Trophoblast cell (in vitro differentiated cells and primary cell): ENCODE measurements around the gene TTN.

Experiments
- DNase-seq, 2 donors: peaks; one replicate each; pipeline ENCODE4 v3.0.0-alpha.2; 2016
- H2AFZ ChIP-seq: 2 replicates; pipeline ENCODE4 v1.6.1; 2013; ENCODE audit warnings: low read length, moderate library complexity, mild to moderate bottlenecking; ENCODE audit not compliant: insufficient read depth, poor library complexity
- H2AK5ac ChIP-seq: 2 replicates; pipeline ENCODE4 v1.6.1; 2013; ENCODE audit warnings: mild to moderate bottlenecking, low read length
- H2BK120ac ChIP-seq: 2 replicates; pipeline ENCODE4 v1.6.1; 2013; ENCODE audit warnings: low read length, mild to moderate bottlenecking, moderate library complexity; ENCODE audit not compliant: insufficient read depth, poor library complexity
- H2BK12ac ChIP-seq: 2 replicates; pipeline ENCODE4 v1.6.1; 2013; ENCODE audit warnings: mild to moderate bottlenecking, low read length, moderate library complexity
- H2BK5ac ChIP-seq: 2 replicates; pipeline ENCODE4 v1.6.1; 2013; ENCODE audit warnings: low read length, low read depth, moderate library complexity, mild to moderate bottlenecking; ENCODE audit not compliant: poor library complexity
- H3K14ac ChIP-seq: 2 replicates; pipeline ENCODE4 v1.6.1; 2013; ENCODE audit warnings: mild to moderate bottlenecking, low read length
- H3K18ac ChIP-seq: 2 replicates; pipeline ENCODE4 v1.6.1; 2013; ENCODE audit warnings: mild to moderate bottlenecking, low read length
- H3K23ac ChIP-seq: 2 replicates; pipeline ENCODE4 v1.6.1; 2013; ENCODE audit warnings: low read length
- H3K27ac ChIP-seq: 2 replicates; pipeline ENCODE4 v1.5.1; 2013; ENCODE audit warnings: low read depth, mild to moderate bottlenecking, inconsistent platforms, low read length, moderate library complexity
- H3K27me3 ChIP-seq: 2 replicates; pipeline ENCODE4 v1.6.1; 2013; ENCODE audit warnings: inconsistent platforms, mild to moderate bottlenecking, low read length, moderate library complexity; ENCODE audit not compliant: insufficient read depth
- H3K36me3 ChIP-seq, 2 experiments: 1 replicate in 1 of 2; 2 replicates in 1 of 2; pipeline ENCODE4 v1.6.1; 2013; ENCODE audit warnings: low read length in 2 of 2, mild to moderate bottlenecking in 2 of 2, moderate library complexity in 1 of 2; ENCODE audit not compliant: insufficient read depth in 2 of 2, control insufficient read depth in 1 of 2
- H3K4ac ChIP-seq: 2 replicates; pipeline ENCODE4 v1.6.1; 2013; ENCODE audit warnings: low read depth, mild to moderate bottlenecking, low read length, moderate library complexity
- H3K4me1 ChIP-seq, 2 experiments: 1 replicate in 1 of 2; 2 replicates in 1 of 2; pipeline ENCODE4 v1.6.1; 2013; ENCODE audit warnings: low read length in 2 of 2, mild to moderate bottlenecking in 2 of 2, moderate library complexity in 1 of 2; ENCODE audit not compliant: insufficient read depth in 2 of 2, control insufficient read depth in 1 of 2
- H3K4me2 ChIP-seq: 2 replicates; pipeline ENCODE4 v1.6.1; 2013; ENCODE audit warnings: inconsistent platforms, mild to moderate bottlenecking, low read length, moderate library complexity
- H3K4me3 ChIP-seq: 2 replicates; pipeline ENCODE4 v1.5.1; 2013; ENCODE audit warnings: mild to moderate bottlenecking, low read depth, low read length, inconsistent platforms
- H3K79me1 ChIP-seq: one replicate; pipeline ENCODE4 v1.6.1; 2013; ENCODE audit warnings: low read length
- H3K79me2 ChIP-seq: 2 replicates; pipeline ENCODE4 v1.6.1; 2013; ENCODE audit warnings: low read length, mild to moderate bottlenecking; ENCODE audit not compliant: control insufficient read depth, insufficient read depth, poor library complexity
- H3K9ac ChIP-seq: 2 replicates; pipeline ENCODE4 v1.6.1; 2013; ENCODE audit warnings: mild to moderate bottlenecking, low read length
- H3K9me3 ChIP-seq: 2 replicates; pipeline ENCODE4 v1.6.1; 2013; ENCODE audit warnings: low read depth, mild to moderate bottlenecking, control low read depth, inconsistent platforms, low read length; ENCODE audit not compliant: insufficient read depth
- H4K12ac ChIP-seq: 2 replicates; pipeline ENCODE4 v1.6.1; 2013; ENCODE audit warnings: low read depth, mild to moderate bottlenecking, low read length, moderate library complexity
- H4K8ac ChIP-seq: 2 replicates; pipeline ENCODE4 v1.6.1; 2013; ENCODE audit warnings: low read depth, mild to moderate bottlenecking, low read length, moderate library complexity
- H4K91ac ChIP-seq: one replicate; pipeline ENCODE4 v1.6.1; 2013; ENCODE audit warnings: low read depth, mild to moderate bottlenecking, low read length, moderate library complexity
- WGBS: extraction: QIAGEN DNeasy Blood & Tissue Kit; methylation state at CpG from one replicate; pipeline ENCODE4 v1.1.7; 2013; ENCODE audit warnings: missing lambda C conversion rate; ENCODE audit not compliant: insufficient read length, insufficient coverage; ENCODE audit errors: extremely low coverage; 5-methylcytosine and 5-hydroxymethylcytosine counted together

TTN gene

GRCh38 chr2:178480227-178481181 lies 326.7 kb downstream of the TTN start, which contains the start of gene PLEKHA3:
TSS of gene PLEKHA3 (plus strand) at chr2:178480457. CDS start at chr2:178480870, 413 bp downstream.
- Histone ChIP-seq H3K9me3 (no peaks in the 10 kb centered on the region), H3K18ac (peak within 1 kb of the TSS; percentile 67), H4K8ac (peak within 1 kb of the TSS; percentile 72), H2AFZ (peak within 1 kb of the TSS; percentile 70), H2AK5ac (no peak within 1 kb of the TSS), H3K79me1 (peaks cover 2% of the 10 kb centered on the region), H3K79me2 (no peaks in the 10 kb centered on the region), H3K14ac (peak within 1 kb of the TSS; percentile 45), H3K4me1 (peaks cover 0 to 2% of the 10 kb centered on the region in 2 experiments), H4K12ac (peak within 1 kb of the TSS; percentile 46), H4K91ac (peak within 1 kb of the TSS; percentile 39), H3K4me3 (peak within 1 kb of the TSS; percentile 87), H3K27me3 (no peaks in the 10 kb centered on the region), H2BK12ac (no peak within 1 kb of the TSS), H3K4ac (peak within 1 kb of the TSS; percentile 19), H3K4me2 (peak within 1 kb of the TSS; percentile 66), H3K23ac (no peak within 1 kb of the TSS), H3K36me3 (no peaks in the 10 kb centered on the region), H3K9ac (peak within 1 kb of the TSS; percentile 81), H3K27ac (no peak within 1 kb of the TSS), H2BK5ac (no peak within 1 kb of the TSS), H2BK120ac (peak within 1 kb of the TSS; percentile 13)
- no CpG with 5 or more reads among the region's 92 CpGs for WGBS
- DNase-seq, result peak; percentile 99

DNA sequence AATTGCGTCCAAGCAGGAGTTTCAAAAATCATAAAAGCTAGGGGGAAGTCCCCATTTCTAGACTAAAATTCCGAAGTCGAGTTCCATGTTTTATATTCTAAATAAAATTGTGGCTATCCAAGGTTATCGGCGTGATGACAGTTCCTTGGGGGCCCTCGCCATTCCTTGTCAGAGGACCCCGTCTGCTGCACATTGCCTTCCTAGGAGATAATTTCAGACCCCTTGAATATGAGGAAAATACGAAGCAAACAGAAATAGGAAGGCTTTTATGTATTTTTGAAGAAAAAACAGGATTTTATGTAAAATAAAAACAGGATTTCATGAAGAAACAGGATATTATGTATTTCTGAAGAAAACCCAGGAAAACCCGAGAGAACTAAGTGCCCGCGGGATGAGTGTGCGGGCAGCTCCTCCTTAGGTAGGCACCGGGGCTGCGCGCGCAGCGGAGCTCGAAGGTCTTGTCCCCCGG lies 327.4 kb downstream of the TTN start:
- Histone ChIP-seq H2BK5ac (no peak overlapping the region), H2AFZ (peak overlapping the region; percentile 70), H3K27me3 (no peaks in the 10 kb centered on the region), H3K27ac (no peak overlapping the region), H3K23ac (no peak overlapping the region), H3K4ac (no peak overlapping the region), H3K79me1 (peaks cover 2% of the 10 kb centered on the region), H4K8ac (peak overlapping the region; percentile 58), H4K12ac (peak overlapping the region; percentile 46), H3K36me3 (no peaks in the 10 kb centered on the region), H3K79me2 (no peaks in the 10 kb centered on the region), H3K9ac (no peak overlapping the region), H3K14ac (no peak overlapping the region), H2BK120ac (no peak overlapping the region), H3K4me3 (peak overlapping the region; percentile 87), H3K4me2 (peak overlapping the region; percentile 66), H4K91ac (no peak overlapping the region), H3K9me3 (no peaks in the 10 kb centered on the region), H2AK5ac (no peak overlapping the region), H2BK12ac (no peak overlapping the region), H3K4me1 (peaks cover 0 to 2% of the 10 kb centered on the region in 2 experiments), H3K18ac (no peak overlapping the region)
- WGBS, result no CpG with 5 or more reads among the region's 19 CpGs
- DNase-seq, result peak in 1 of 2 donors; percentile 2

DNA sequence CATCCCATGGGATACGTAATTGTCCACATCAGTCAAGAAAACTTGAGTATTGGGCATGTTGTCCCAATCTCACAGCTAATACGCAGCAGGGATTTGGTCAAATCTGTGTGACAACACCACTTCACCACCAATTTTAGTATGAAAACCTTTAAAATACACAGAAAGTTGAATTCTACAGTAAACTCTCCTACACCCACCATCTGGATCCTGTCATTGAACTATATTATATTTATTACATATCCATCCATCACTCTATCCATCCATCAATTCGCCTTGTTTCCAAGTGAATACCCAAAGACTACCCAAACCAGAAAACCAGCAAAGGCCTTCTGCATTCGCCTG lies 328.0 kb downstream of the TTN start:
- H3K23ac ChIP-seq, result no peak overlapping the region
- no peak overlapping the region for H4K8ac ChIP-seq
- no peak overlapping the region for H4K91ac ChIP-seq
- DNase-seq, result no peak
- no peak overlapping the region for H3K14ac ChIP-seq
- no peak overlapping the region for H4K12ac ChIP-seq
- H3K9me3 ChIP-seq, result no peaks in the 10 kb centered on the region
- H3K27ac ChIP-seq, result no peak overlapping the region
- H3K79me2 ChIP-seq, result no peaks in the 10 kb centered on the region
- 100% methylated on average over 1 of the region's 4 CpGs for WGBS
- H2AFZ ChIP-seq, result no peak overlapping the region
- no peak overlapping the region for H2BK12ac ChIP-seq
- H2BK120ac ChIP-seq, result no peak overlapping the region
- H3K4me3 ChIP-seq, result no peak overlapping the region
- H3K4me1 ChIP-seq, result peaks cover 0 to 2% of the 10 kb centered on the region in 2 experiments
- peaks cover 2% of the 10 kb centered on the region for H3K79me1 ChIP-seq
- H3K4ac ChIP-seq, result no peak overlapping the region
- H3K27me3 ChIP-seq, result no peaks in the 10 kb centered on the region
- peak overlapping the region; percentile 97 for H3K4me2 ChIP-seq
- H3K36me3 ChIP-seq, result no peaks in the 10 kb centered on the region
- no peak overlapping the region for H2AK5ac ChIP-seq
- no peak overlapping the region for H2BK5ac ChIP-seq
- H3K18ac ChIP-seq, result no peak overlapping the region
- no peak overlapping the region for H3K9ac ChIP-seq

GRCh38 chr2:178478439-178479274 lies 328.6 kb downstream of the TTN start, which contains the start of gene FKBP7:
TSS of gene FKBP7 (minus strand) at chr2:178478600. CDS start at chr2:178478499, 101 bp downstream.
- H3K23ac ChIP-seq, result no peak within 1 kb of the TSS
- no peak within 1 kb of the TSS for H3K18ac ChIP-seq
- H2BK12ac ChIP-seq, result no peak within 1 kb of the TSS
- peak; percentile 86 to 91 for DNase-seq
- peak within 1 kb of the TSS; percentile 46 for H4K8ac ChIP-seq
- peak within 1 kb of the TSS; percentile 71 for H3K4me3 ChIP-seq
- H3K4ac ChIP-seq, result no peak within 1 kb of the TSS
- H3K36me3 ChIP-seq, result no peaks in the 10 kb centered on the region
- H3K9me3 ChIP-seq, result no peaks in the 10 kb centered on the region
- H2BK5ac ChIP-seq, result no peak within 1 kb of the TSS
- H3K4me2 ChIP-seq, result peak within 1 kb of the TSS; percentile 97
- H3K79me1 ChIP-seq, result peaks cover 2% of the 10 kb centered on the region
- peak within 1 kb of the TSS; percentile 32 for H3K14ac ChIP-seq
- no peak within 1 kb of the TSS for H4K12ac ChIP-seq
- no peaks in the 10 kb centered on the region for H3K79me2 ChIP-seq
- no peaks in the 10 kb centered on the region for H3K27me3 ChIP-seq
- peaks cover 0 to 2% of the 10 kb centered on the region in 2 experiments for H3K4me1 ChIP-seq
- H3K9ac ChIP-seq, result peak within 1 kb of the TSS; percentile 41
- peak within 1 kb of the TSS; percentile 75 for H2AFZ ChIP-seq
- no peak within 1 kb of the TSS for H2BK120ac ChIP-seq
- peak within 1 kb of the TSS; percentile 38 for H3K27ac ChIP-seq
- no CpG with 5 or more reads among the region's 56 CpGs for WGBS
- H4K91ac ChIP-seq, result peak within 1 kb of the TSS; percentile 13
- H2AK5ac ChIP-seq, result no peak within 1 kb of the TSS
